HT-29 (cell line): ENCODE data around the gene DTNA. TPM values are rescaled to one million over a fixed set of nuclear protein-coding genes. Genes with fewer than 3 reads are reported as not detected.

ENCODE experiments used
- DNase-seq: peaks from one replicate; pipeline ENCODE4 v3.0.0-alpha.2; 2015; ENCODE audit warnings: low spot score
- total RNA-seq: library from RNA; depleted of rRNA; stranded (reverse); fragments of >200 nt; shearing (Covaris generic); gene quantifications from 2 replicates; pipeline ENCODE4 v1.2.3, GENCODE V29; 2014

DTNA gene
- total RNA-seq, 1 experiment from 2014 or later, result not detected

DNA sequence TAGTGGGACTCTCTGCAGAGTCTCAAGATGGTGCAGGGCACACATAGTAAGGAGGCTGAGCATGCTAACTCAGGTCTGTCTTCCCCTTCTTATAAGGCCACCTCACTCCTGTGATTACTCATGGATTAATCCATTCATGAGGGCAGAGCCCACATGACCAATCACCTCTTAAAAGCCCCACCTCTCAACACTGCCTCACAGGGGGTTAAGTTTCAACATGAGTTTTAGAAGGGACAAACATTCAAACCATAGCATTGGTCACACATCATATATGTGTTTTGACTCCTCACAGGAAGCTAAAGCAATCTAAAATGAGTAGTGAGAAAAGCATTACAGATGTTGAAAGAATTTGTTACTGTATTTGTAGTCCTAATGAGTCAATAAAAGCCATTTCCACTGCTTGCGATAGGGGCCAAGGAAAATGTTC lies 57.5 kb downstream of the DTNA start:
- no peak for DNase-seq

- DNase-seq, result no peak
Observed at GRCh38 chr18:34771958-34772357, 61.9 kb downstream of the DTNA start.

DNA sequence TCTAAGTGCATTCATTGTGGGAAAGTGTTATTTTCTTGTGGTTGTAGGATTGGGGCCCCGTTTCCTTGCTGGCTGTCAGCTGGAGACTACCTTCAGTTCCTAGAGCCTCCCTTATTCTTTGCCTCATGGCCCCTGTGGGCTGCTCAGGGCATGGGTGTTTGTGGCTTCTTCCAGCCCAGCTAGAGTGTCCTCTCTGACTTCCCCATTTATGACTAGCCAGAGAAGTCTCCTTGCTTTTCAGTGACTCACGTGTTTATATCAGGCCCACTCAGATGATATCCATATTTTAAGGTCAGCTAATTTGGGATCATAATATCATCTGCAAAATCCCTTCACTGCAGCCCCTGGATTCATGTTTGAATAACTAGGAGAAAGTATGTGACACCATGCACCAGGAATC lies 62.8 kb downstream of the DTNA start:
- no peak for DNase-seq

DNA sequence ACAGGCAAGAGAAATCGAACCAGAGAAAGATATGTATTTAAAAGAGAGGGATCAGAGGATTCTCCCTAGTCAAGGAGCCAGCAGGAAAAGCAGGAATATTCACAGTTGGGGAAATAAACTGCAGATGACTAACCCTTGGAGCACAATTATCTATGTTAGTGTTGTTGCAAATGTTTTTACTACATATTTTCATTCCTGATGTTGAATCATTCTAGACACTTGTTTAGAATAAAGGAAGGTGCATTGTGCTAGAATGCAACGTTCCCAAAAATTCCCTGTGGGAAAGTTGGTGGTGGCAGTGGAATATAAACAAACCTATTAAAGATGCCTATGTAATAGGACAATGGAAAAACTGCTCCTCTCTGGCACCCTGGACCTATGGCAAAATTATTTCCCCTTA lies 63.3 kb downstream of the DTNA start:
- no peak for DNase-seq

GRCh38 chr18:34773961-34774766 lies 64.1 kb downstream of the DTNA start:
- DNase-seq, result no peak

DNA sequence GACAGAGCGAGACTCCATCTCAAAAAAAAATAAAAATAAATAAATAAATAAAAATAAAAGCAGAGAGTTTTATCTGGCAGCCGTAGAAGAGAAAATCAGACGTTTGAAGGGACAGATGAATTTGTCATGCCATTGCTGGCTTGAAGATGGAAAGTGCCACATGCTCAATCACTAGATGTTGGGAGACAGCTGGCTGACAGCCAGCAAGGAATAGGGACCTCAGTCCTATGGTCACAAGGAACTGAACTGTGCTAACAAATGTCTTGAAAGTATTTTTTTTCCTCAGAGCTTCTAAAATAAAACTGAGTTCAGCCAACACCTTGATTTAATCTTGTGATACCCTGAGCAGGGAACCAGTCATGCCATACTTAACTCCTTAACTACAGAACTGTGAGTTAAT lies 65.4 kb downstream of the DTNA start:
- no peak for DNase-seq

DNA sequence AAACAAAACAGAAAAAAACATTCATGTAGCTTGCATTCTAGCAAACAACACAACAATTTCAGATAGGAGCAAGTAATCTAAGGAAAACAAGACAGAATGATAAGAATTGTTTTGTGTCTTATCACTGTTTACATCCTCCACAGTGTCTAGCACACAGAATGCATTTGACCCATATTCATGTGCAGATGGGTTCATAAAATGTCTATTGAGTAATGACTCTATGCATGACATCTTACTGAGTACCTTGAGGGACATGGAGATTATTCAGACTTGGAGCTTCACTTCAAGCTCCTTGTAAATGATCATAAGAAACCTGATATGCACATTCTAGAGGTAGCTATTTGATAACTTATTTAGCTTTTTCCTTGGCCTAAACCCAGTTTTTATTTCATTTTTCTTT lies 69.0 kb downstream of the DTNA start:
- no peak for DNase-seq

GRCh38 chr18:34780856-34781255 lies 70.8 kb downstream of the DTNA start:
- DNase-seq, result no peak

DNA sequence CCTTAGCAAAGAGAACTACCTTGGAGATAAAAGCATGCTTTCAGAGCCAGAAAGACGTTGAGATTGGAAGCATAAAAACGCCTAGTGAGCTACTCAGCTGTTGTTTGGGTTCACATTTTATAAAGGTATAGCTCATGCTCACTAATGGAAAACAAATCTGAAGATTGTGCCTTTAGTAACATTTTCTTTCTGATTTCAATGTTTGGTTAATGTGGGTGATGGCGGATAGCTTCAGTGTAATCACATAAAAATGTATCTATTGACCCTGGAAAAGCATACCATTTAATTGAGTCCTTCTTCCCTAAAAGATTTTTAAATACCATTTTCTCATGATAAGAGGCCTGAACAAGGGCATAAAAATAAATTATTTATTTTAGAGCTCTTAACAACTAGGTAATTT lies 73.4 kb downstream of the DTNA start:
- no peak for DNase-seq

GRCh38 chr18:34786162-34786741 lies 76.2 kb downstream of the DTNA start:
- DNase-seq, result no peak

GRCh38 chr18:34787931-34788532 lies 77.9 kb downstream of the DTNA start:
- peak; percentile 75 for DNase-seq

DNA sequence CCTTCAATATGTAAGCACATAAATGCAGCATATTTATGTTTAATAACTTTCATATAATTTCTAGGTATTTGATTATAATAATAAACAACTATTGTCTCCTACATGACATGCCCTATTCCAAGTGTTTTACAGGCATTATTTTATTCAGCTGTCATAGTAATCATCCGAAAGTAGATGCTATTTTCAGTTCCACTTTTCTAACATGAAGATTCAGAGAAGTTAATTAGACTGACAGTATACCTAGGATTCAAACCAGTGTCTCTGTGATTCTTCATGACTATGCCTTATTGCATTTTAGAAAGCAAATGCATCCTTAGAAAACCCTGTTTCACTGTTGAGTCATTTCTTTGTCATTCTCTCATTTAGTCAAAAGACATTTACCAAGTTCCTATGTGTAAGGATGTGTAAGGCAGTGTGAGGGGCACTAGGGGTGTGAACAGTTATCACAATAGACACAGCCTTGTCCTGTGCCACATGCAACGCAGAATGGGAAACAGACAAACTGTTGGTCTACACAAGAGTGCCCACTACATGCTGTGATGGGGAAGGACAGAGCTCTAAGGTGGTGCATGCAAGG lies 79.8 kb downstream of the DTNA start:
- DNase-seq, result no peak

DNA sequence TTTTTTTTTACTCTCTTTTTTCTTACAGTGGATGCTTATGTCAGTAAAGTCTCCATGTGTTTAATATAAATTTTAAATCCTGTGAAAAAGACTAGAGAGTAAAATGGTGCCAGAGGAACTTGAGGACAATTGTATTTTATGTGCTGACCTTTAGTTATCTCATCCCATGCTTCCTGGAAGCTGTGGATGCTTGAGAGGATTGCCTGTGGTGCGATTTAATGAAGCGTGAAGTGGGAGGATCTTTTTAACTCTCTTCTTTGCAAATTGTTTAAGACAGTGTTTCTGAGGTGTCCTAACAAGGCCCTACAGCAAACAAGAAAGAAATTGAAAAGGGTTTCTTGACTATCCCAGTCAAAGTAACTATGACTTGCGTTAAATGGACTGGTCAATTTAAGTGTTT lies 84.2 kb downstream of the DTNA start:
- DNase-seq, result no peak

GRCh38 chr18:34795070-34795732 lies 85.1 kb downstream of the DTNA start:
- DNase-seq, result no peak

DNA sequence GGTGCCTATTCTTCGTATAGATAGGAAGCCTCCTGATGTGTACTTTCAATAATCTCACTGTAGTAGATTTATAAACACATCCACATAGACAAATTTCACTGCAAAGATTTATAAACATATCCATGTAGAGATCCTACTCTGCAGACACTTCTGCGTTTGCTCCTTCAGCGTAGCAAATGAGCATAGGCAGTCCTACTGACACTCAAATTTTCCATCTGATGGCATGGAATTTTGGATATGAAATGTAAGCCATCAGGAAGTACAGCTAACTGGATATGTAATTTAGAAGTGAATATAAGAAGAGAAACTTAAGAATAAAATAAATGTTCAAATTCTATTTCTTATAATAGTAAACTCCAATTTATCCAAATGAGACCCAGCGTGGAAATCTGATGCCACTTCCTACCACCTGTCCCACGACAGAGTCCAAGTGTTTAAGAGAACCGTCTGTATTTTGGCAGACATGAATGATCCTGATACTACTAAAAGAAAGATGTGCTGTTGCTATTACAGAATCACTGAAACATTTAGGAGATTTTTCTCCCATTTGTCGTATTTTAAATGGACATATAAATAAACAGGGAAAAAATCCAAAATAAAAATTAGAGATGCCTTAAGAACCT lies 86.0 kb downstream of the DTNA start:
- no peak for DNase-seq

GRCh38 chr18:34799291-34799690 lies 89.2 kb downstream of the DTNA start:
- no peak for DNase-seq

- no peak for DNase-seq
Observed at GRCh38 chr18:34800381-34800780, 90.3 kb downstream of the DTNA start.

- no peak for DNase-seq
Observed at GRCh38 chr18:34801774-34802173, 91.7 kb downstream of the DTNA start.

- DNase-seq, result no peak
Observed at GRCh38 chr18:34802959-34803358, 92.9 kb downstream of the DTNA start.

GRCh38 chr18:34803877-34804400 lies 93.8 kb downstream of the DTNA start:
- DNase-seq, result no peak

DNA sequence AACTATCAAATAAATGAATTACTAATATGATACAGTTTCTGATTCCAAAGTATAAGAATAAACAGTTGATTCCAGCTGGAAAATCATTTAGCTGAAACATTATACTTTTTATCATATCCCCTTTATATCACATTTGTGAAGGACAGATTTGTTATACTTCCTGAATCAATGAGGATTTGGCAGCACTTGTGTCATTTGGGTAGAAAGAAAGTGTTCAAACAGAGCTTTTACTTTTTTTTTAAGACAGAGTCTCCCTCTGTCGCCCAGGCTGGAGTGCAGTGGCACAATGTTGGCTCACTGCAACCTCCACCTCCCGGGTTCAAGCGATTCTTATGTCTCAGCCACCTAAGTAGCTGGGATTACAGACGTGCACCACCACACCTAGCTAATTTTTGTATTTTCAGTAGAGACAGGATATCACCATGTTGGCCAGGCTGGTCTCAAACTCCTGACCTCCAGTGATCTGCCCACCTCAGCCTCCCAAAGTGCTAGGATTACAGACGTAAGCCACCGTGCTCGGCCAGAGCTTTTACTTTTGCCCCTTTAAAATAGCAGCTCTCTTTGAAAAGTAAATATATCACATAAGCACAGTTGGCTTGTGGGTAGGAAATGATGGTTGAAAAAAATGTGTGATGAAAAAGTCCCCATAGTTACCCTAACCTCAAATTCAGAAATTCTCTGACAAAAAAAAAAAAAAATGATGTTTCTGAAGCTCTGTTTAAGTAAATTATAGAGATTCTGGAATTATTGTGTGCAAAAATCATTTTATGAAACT lies 95.2 kb downstream of the DTNA start:
- DNase-seq, result no peak
